ENCODE results near the gene ANKS3.

The ANKS3 gene

GRCh38 chr16:4682616-4683254, 51.3 kb downstream of the ANKS3 start:
- peak; percentile 25 for DNase-seq

- DNase-seq, result no peak
These were observed 51.9 kb downstream of the ANKS3 start for GRCh38 chr16:4682084-4682591.

GRCh38 chr16:4681471-4682083, 52.5 kb downstream of the ANKS3 start:
- DNase-seq, result no peak

- DNase-seq, result no peak
These were observed 53.2 kb downstream of the ANKS3 start for GRCh38 chr16:4680673-4681470.

GRCh38 chr16:4679850-4680636, 54.0 kb downstream of the ANKS3 start:
- DNase-seq, result peak; percentile 77

GRCh38 chr16:4679156-4679849, 54.8 kb downstream of the ANKS3 start:
- DNase-seq, result no peak

GRCh38 chr16:4678596-4678995, 55.5 kb downstream of the ANKS3 start:
- DNase-seq, result no peak

- DNase-seq, result no peak
These were observed 56.1 kb downstream of the ANKS3 start for GRCh38 chr16:4677994-4678393.

GRCh38 chr16:4677390-4677789, 56.7 kb downstream of the ANKS3 start:
- DNase-seq, result no peak

GRCh38 chr16:4676831-4677230, 57.2 kb downstream of the ANKS3 start:
- DNase-seq, result no peak

- DNase-seq, result peak; percentile 61
These were observed 57.9 kb downstream of the ANKS3 start for GRCh38 chr16:4675864-4676786.

GRCh38 chr16:4674926-4675530, 59.0 kb downstream of the ANKS3 start:
- no peak for DNase-seq

- no peak for DNase-seq
These were observed 60.6 kb downstream of the ANKS3 start for GRCh38 chr16:4673387-4674046.

GRCh38 chr16:4668313-4668960, 65.6 kb downstream of the ANKS3 start:
- no peak for DNase-seq

- DNase-seq, result no peak
These were observed 66.7 kb downstream of the ANKS3 start for GRCh38 chr16:4667203-4667963.

- no peak for DNase-seq
These were observed 67.4 kb downstream of the ANKS3 start for GRCh38 chr16:4666537-4667202.

GRCh38 chr16:4664538-4665418, 69.3 kb downstream of the ANKS3 start:
- DNase-seq, result peak; percentile 76
